HepG2 (cell line): ENCODE data around the gene LRBA.

Source experiments
- ATF3 ChIP-seq: sonication (generic); formaldehyde crosslinking; IDR thresholded peaks from 2 replicates; pipeline ENCODE4 v1.4.0; 2020; ENCODE audit warnings: missing genetic modification reagents
- EZH2 ChIP-seq: conservative IDR thresholded peaks from 2 replicates; pipeline ENCODE4 v1.6.1; 2012; ENCODE audit warnings: mild to moderate bottlenecking, low read depth, low read length, moderate library complexity
- KDM1A ChIP-seq: IDR thresholded peaks from 2 replicates; pipeline ENCODE4 v1.6.1; 2016; ENCODE audit warnings: missing compliant biosample characterization
- PBX3 ChIP-seq: sonication (generic); formaldehyde crosslinking; IDR thresholded peaks from 2 replicates; pipeline ENCODE4 v1.8.1; 2023; ENCODE audit warnings: missing genetic modification reagents, inconsistent platforms, borderline replicate concordance
- ZIK1 ChIP-seq: sonication (generic); formaldehyde crosslinking; IDR thresholded peaks from 2 replicates; pipeline ENCODE4 v1.5.0; 2020; ENCODE audit warnings: mild to moderate bottlenecking, low read depth, missing genetic modification reagents, borderline replicate concordance

GRCh38 chr4:150988238-150988637 is 26.8 kb downstream of the LRBA start:
- TF ChIP-seq ZIK1 (CRISPR knock-in tag) (no peak), KDM1A (no peak), PBX3 (CRISPR knock-in tag) (no peak), ATF3 (no peak), EZH2 (no peak)
